ENCODE data around the gene HHIP. TPM values are rescaled to one million over a fixed set of nuclear protein-coding genes. Genes with fewer than 3 reads are reported as not detected.

The HHIP gene
- total and polyA plus RNA-seq, 7 donors: 0.01 to 0.56 (median 0.18) TPM; not detected in 1

DNA sequence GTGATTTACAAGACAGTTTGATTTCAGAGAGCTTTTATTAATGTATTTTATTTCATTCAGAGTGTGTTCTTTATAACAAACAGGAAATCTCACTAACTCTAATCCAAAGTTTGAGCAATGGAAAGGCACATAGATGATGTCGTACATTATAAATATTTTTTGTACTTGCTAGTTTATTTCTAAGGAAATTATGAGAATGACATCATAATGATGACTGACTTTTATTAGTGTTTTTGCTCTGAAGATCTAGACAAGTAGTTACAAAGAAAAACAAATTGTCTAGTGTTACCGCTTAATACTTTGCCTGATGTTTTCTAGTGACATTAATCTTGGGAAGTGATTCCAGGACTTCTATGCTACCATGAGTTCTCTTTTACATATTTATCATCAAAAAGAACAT is 43.2 kb downstream of the HHIP start:
- Histone ChIP-seq H3K9me3 (no peaks in the 10 kb centered on the region), H3K36me3 (ENCODE audit: insufficient read depth in 1 of 2, low read depth in 1 of 2) (no peaks in the 10 kb centered on the region), H3K4me1 (no peaks in the 10 kb centered on the region), H3K27ac (no peak overlapping the region), H3K4me3 (no peak overlapping the region), H3K27me3 (ENCODE audit: insufficient read depth in 3 of 3, low read length in 2 of 3) (no peaks in the 10 kb centered on the region)
- intact Hi-C loops (cut with DNase I): no loop called here
- TF ChIP-seq, protein P1, sequence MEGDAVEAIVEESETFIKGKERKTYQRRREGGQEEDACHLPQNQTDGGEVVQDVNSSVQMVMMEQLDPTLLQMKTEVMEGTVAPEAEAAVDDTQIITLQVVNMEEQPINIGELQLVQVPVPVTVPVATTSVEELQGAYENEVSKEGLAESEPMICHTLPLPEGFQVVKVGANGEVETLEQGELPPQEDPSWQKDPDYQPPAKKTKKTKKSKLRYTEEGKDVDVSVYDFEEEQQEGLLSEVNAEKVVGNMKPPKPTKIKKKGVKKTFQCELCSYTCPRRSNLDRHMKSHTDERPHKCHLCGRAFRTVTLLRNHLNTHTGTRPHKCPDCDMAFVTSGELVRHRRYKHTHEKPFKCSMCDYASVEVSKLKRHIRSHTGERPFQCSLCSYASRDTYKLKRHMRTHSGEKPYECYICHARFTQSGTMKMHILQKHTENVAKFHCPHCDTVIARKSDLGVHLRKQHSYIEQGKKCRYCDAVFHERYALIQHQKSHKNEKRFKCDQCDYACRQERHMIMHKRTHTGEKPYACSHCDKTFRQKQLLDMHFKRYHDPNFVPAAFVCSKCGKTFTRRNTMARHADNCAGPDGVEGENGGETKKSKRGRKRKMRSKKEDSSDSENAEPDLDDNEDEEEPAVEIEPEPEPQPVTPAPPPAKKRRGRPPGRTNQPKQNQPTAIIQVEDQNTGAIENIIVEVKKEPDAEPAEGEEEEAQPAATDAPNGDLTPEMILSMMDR (IDR thresholded peaks at IDR 0.05): no peak
- ATAC-seq (no peak), DNase-seq (no peak)
- 91 to 93% (median 92%) methylated on average over 2 of the region's 2 CpGs for WGBS, 3 donors

GRCh38 chr4:144695721-144696120 is 49.8 kb downstream of the HHIP start:
- Histone ChIP-seq H3K36me3 (ENCODE audit: insufficient read depth in 1 of 2, low read depth in 1 of 2) (no peaks in the 10 kb centered on the region), H3K27me3 (ENCODE audit: insufficient read depth in 3 of 3, low read length in 2 of 3) (no peaks in the 10 kb centered on the region), H3K4me1 (no peaks in the 10 kb centered on the region), H3K27ac (no peak overlapping the region), H3K9me3 (no peaks in the 10 kb centered on the region), H3K4me3 (no peak overlapping the region)
- no peak for DNase-seq
- intact Hi-C loops (cut with DNase I): no loop called here
- TF ChIP-seq, protein P1 (IDR thresholded peaks at IDR 0.05): no peak
- 70 to 76% (median 72%) methylated on average over 3 of the region's 3 CpGs for WGBS, 3 donors
- no peak for ATAC-seq

DNA sequence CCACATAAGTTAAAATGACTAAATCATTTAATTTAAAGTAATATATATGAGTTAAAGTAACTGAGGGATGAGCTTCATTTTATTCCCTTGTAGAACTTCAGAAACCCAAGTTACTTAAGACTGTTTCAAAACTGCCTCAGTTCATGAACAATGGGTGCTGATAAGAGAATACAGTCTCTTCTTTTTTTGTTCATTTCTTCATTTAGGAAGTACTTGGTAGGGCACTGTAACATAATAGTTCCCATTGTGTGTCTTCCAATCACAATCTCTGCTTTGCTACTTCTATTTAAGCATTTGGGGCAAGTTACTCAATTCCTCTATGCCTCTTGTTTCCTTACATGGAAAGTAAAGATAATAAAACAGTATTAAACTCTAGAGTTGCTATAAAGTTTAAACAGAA is 50.4 kb downstream of the HHIP start:
- no peak for DNase-seq
- no peaks in the 10 kb centered on the region for H3K36me3 ChIP-seq (ENCODE audit: insufficient read depth in 1 of 2, low read depth in 1 of 2)
- no peaks in the 10 kb centered on the region for H3K9me3 ChIP-seq
- intact Hi-C loops (cut with DNase I): no loop called here
- TF ChIP-seq, protein P1 (IDR thresholded peaks at IDR 0.05): no peak
- no peak overlapping the region for H3K4me3 ChIP-seq
- ATAC-seq: no peak
- H3K27ac ChIP-seq: no peak overlapping the region
- no peaks in the 10 kb centered on the region for H3K4me1 ChIP-seq
- H3K27me3 ChIP-seq (ENCODE audit: insufficient read depth in 3 of 3, low read length in 2 of 3): no peaks in the 10 kb centered on the region

DNA sequence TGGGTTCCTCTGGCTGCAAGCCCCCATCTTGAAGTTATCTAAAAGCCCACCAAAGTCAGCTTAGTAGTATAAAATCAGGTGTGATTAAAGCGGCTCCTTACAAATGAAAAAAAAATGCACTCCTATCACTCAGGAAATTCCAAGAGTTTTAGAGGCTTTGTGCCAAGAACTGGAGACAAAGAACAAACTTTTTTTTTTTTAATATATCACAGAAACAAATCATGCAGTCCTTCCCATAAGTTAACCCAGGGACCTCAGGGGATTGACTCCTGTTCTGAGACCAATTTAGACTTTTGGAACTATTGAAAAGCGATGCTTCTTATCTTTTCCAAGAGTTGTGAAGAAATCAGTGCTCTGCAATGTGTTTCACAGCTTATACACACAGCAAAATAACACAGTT is 53.6 kb downstream of the HHIP start:
- 65 to 74% (median 72%) methylated on average over 2 of the region's 2 CpGs for WGBS, 3 donors
- Histone ChIP-seq H3K27ac (no peak overlapping the region), H3K9me3 (no peaks in the 10 kb centered on the region), H3K4me3 (no peak overlapping the region), H3K27me3 (ENCODE audit: insufficient read depth in 3 of 3, low read length in 2 of 3) (no peaks in the 10 kb centered on the region), H3K4me1 (no peaks in the 10 kb centered on the region), H3K36me3 (ENCODE audit: insufficient read depth in 1 of 2, low read depth in 1 of 2) (no peaks in the 10 kb centered on the region)
- DNase-seq (no peak), ATAC-seq (no peak)
- intact Hi-C loops (cut with DNase I): no loop called here
- TF ChIP-seq, protein P1 (IDR thresholded peaks at IDR 0.05): no peak

- DNase-seq (no peak), ATAC-seq (no peak)
- Histone ChIP-seq H3K36me3 (ENCODE audit: insufficient read depth in 1 of 2, low read depth in 1 of 2) (no peaks in the 10 kb centered on the region), H3K4me3 (no peak overlapping the region), H3K9me3 (no peaks in the 10 kb centered on the region), H3K27ac (no peak overlapping the region), H3K27me3 (ENCODE audit: insufficient read depth in 3 of 3, low read length in 2 of 3) (no peaks in the 10 kb centered on the region), H3K4me1 (no peaks in the 10 kb centered on the region)
- TF ChIP-seq, protein P1 (IDR thresholded peaks at IDR 0.05): no peak
- intact Hi-C loops (cut with DNase I): no loop called here
Measured at GRCh38 chr4:144701683-144702233, 55.8 kb downstream of the HHIP start.

Measured in psoas muscle (tissue), 8 donors.